HCT116 (cell line): ENCODE results near the gene SECISBP2L. TPM values are rescaled to one million over a fixed set of nuclear protein-coding genes. Genes with fewer than 3 reads are reported as not detected.

Source experiments
- ATAC-seq: fragments of 200-7000 bp; cut with Tn5 transposase; 2 replicates; pipeline ENCODE4 v1.9.1; 2020; ENCODE audit warnings: mild to moderate bottlenecking, moderate library complexity
- BruUV-seq: library from RNA; stranded (reverse); fragments of 400-500 nt; replicated peaks from 2 replicates; lab custom pipeline; 2021; lab: Mats Ljungman, UMichigan
- CTCF ChIA-PET: fragments of 300-600 bp; sonication (Branson Sonifier 250); formaldehyde crosslinking; loops from one replicate; lab custom pipeline; 2021; ENCODE audit warnings: antibody characterized with exemption; lab: Charles Lee
- POLR2A ChIA-PET: fragments of 300-600, 350-600 bp; sonication (Branson Sonifier 250); formaldehyde crosslinking; loops from one replicate; lab custom pipeline; 2021; ENCODE audit warnings: antibody characterized with exemption; lab: Charles Lee
- RAD21 ChIA-PET, 2 experiments: fragments of 300-600 bp; sonication (Branson Sonifier 250); formaldehyde crosslinking; loops; one replicate each; lab custom pipeline; 2023; ENCODE audit warnings: low total read pairs in 2 of 2; ENCODE audit not compliant: uncharacterized antibody in 2 of 2, unreplicated experiment in 2 of 2, low non-redundant PET in 1 of 2; lab: Charles Lee
- DNase-seq: peaks from one replicate; pipeline ENCODE4 v3.0.0-alpha.2; 2010; ENCODE audit warnings: low read depth, low spot score
- H2AFZ ChIP-seq: fragments of 200-600 bp; shearing (Covaris generic), sonication (generic); 2 replicates; pipeline ENCODE4 v1.6.1; 2017; ENCODE audit warnings: low read depth, mixed run types, mixed read lengths, antibody characterized with exemption, low read length; ENCODE audit not compliant: poor library complexity, severe bottlenecking
- H3K27ac ChIP-seq: 2 replicates; pipeline ENCODE4 v1.5.1; 2012; ENCODE audit warnings: low read depth, low read length
- H3K27me3 ChIP-seq: fragments of 200-600 bp; sonication (generic); 2 replicates; pipeline ENCODE4 v1.6.1; 2016; ENCODE audit warnings: mixed run types, low read length, mixed read lengths; ENCODE audit not compliant: insufficient read depth
- H3K36me3 ChIP-seq, 2 experiments: fragments of 200-500 bp in 1 of 2; fragments of 200-600 bp in 1 of 2; sonication (Bioruptor generic) in 1 of 2; sonication (generic) in 1 of 2; 2 replicates each; pipeline versions ENCODE4 v1.5.1 to v1.6.1; 2014 to 2016; ENCODE audit warnings: low read length in 2 of 2, inconsistent platforms in 1 of 2, mixed read lengths in 1 of 2, mixed run types in 1 of 2; ENCODE audit not compliant: insufficient read depth in 2 of 2, control insufficient read depth in 1 of 2
- H3K4me1 ChIP-seq, 2 experiments: fragments of 200-600 bp in 1 of 2; sonication (generic) in 1 of 2; 2 replicates each; pipeline versions ENCODE4 v1.5.1 to v1.6.1; 2012 to 2017; ENCODE audit warnings: low read length in 2 of 2, inconsistent platforms in 1 of 2, mild to moderate bottlenecking in 1 of 2, mixed read lengths in 1 of 2, mixed run types in 1 of 2, moderate library complexity in 1 of 2; ENCODE audit not compliant: insufficient read depth in 2 of 2, control insufficient read depth in 1 of 2
- H3K4me2 ChIP-seq: fragments of 200-600 bp; sonication (generic); 2 replicates; pipeline ENCODE4 v1.6.1; 2017; ENCODE audit warnings: mixed run types, low read length, mixed read lengths
- H3K4me3 ChIP-seq, 2 experiments: fragments of 200-600 bp in 1 of 2; sonication (generic) in 1 of 2; replicated peaks in 1 of 2; 2 replicates each; pipeline ENCODE4 v1.5.1; 2011 to 2016; ENCODE audit warnings: low read length in 2 of 2, control low read depth in 1 of 2, low read depth in 1 of 2, mild to moderate bottlenecking in 1 of 2, mixed read lengths in 1 of 2, mixed run types in 1 of 2
- H3K79me2 ChIP-seq: fragments of 200-600 bp; sonication (generic); 2 replicates; pipeline ENCODE4 v1.6.1; 2017; ENCODE audit warnings: mild to moderate bottlenecking, mixed run types, low read length, moderate library complexity, mixed read lengths; ENCODE audit not compliant: insufficient read depth
- H3K9ac ChIP-seq: fragments of 200-600 bp; sonication (generic); 2 replicates; pipeline ENCODE4 v1.6.1; 2016; ENCODE audit warnings: low read length, mixed read lengths
- H3K9me2 ChIP-seq: fragments of 200-600 bp; sonication (generic), shearing (Covaris generic); 2 replicates; pipeline ENCODE4 v1.6.1; 2017; ENCODE audit warnings: mixed run types, mild to moderate bottlenecking, moderate library complexity; ENCODE audit not compliant: insufficient read depth
- H3K9me3 ChIP-seq, 2 experiments: fragments of 200-500 bp in 1 of 2; fragments of 200-600 bp in 1 of 2; sonication (Bioruptor generic) in 1 of 2; sonication (generic) in 1 of 2; 2 replicates each; pipeline ENCODE4 v1.6.1; 2014 to 2017; ENCODE audit warnings: low read length in 2 of 2, mixed read lengths in 2 of 2, inconsistent platforms in 1 of 2, low read depth in 1 of 2, mild to moderate bottlenecking in 1 of 2, mixed run types in 1 of 2, moderate library complexity in 1 of 2; ENCODE audit not compliant: control insufficient read depth in 1 of 2, insufficient read depth in 1 of 2
- H4K20me1 ChIP-seq: fragments of 200-600 bp; sonication (generic), shearing (Covaris generic); 2 replicates; pipeline ENCODE4 v1.6.1; 2017; ENCODE audit warnings: mixed run types, mild to moderate bottlenecking, moderate library complexity; ENCODE audit not compliant: insufficient read depth
- CBX3 ChIP-seq: IDR thresholded peaks from 2 replicates; pipeline ENCODE4 v1.6.1; 2012; ENCODE audit warnings: low read depth
- CTCF ChIP-seq, 3 experiments: fragments of 200-600 bp in 1 of 3; sonication (generic) in 1 of 3; IDR thresholded peaks in 2 of 3; conservative IDR thresholded peaks in 1 of 3; 2 replicates each; pipeline ENCODE4 v1.5.1; 2012 to 2017; ENCODE audit warnings: low read depth in 2 of 3, low read length in 2 of 3, antibody characterized with exemption in 1 of 3, borderline replicate concordance in 1 of 3, control low read depth in 1 of 3, mild to moderate bottlenecking in 1 of 3, mixed read lengths in 1 of 3, mixed run types in 1 of 3, moderate library complexity in 1 of 3; ENCODE audit not compliant: insufficient read depth in 1 of 3
- EZH2 ChIP-seq: fragments of 200-600 bp; sonication (generic); IDR thresholded peaks from 2 replicates; pipeline ENCODE4 v1.6.1; 2017; ENCODE audit warnings: antibody characterized with exemption, mixed run types
- EZH2phosphoT487 ChIP-seq: fragments of 200-600 bp; IDR thresholded peaks from 2 replicates; pipeline ENCODE4 v1.6.1; 2018; ENCODE audit warnings: antibody characterized with exemption, borderline replicate concordance
- FOSL1 ChIP-seq: IDR thresholded peaks from 2 replicates; pipeline ENCODE4 v1.6.1; 2012; ENCODE audit warnings: low read depth
- MAX ChIP-seq: IDR thresholded peaks from 2 replicates; pipeline ENCODE4 v1.6.1; 2012
- POLR2AphosphoS5 ChIP-seq: IDR thresholded peaks from 2 replicates; pipeline ENCODE4 v1.6.1; 2011; ENCODE audit warnings: mild to moderate bottlenecking, low read depth, low read length, moderate library complexity
- RAD21 ChIP-seq: IDR thresholded peaks from 2 replicates; pipeline ENCODE4 v1.6.1; 2012; ENCODE audit warnings: low read depth, mild to moderate bottlenecking
- SIN3A ChIP-seq: IDR thresholded peaks from 2 replicates; pipeline ENCODE4 v1.6.1; 2012; ENCODE audit warnings: low read depth
- SRF ChIP-seq: IDR thresholded peaks from 2 replicates; pipeline ENCODE4 v1.6.1; 2012; ENCODE audit warnings: low read depth
- YY1 ChIP-seq: IDR thresholded peaks from 2 replicates; pipeline ENCODE4 v1.6.1; 2011; ENCODE audit warnings: low read length, low read depth, moderate library complexity, mild to moderate bottlenecking; ENCODE audit not compliant: insufficient replicate concordance; ENCODE audit errors: extremely low read depth
- ZBTB33 ChIP-seq: IDR thresholded peaks from 2 replicates; pipeline ENCODE4 v1.6.1; 2011; ENCODE audit warnings: mild to moderate bottlenecking, low read length, moderate library complexity; ENCODE audit not compliant: insufficient replicate concordance; ENCODE audit errors: extremely low read depth
- ZFX ChIP-seq: fragments of 450-650 bp; IDR thresholded peaks from 2 replicates; pipeline ENCODE4 v1.6.1; 2017
- intact Hi-C: fragments of 100-400 bp; cut with micrococcal nuclease; formaldehyde crosslinking; loops from 2 replicates; pipeline ENCODE4 v1.10.0; 2022
- total RNA-seq: library from RNA; stranded (reverse); gene quantifications from one replicate; pipeline ENCODE4 v1.2.1, GENCODE V29; 2021; ENCODE audit not compliant: unreplicated experiment

SECISBP2L gene
- total RNA-seq, 1 experiment from 2014 or later: 22.9 TPM

GRCh38 chr15:49052662-49053061 is 6.4 kb upstream of the SECISBP2L start:
- intact Hi-C loops: no loop called here
- H3K4me3 ChIP-seq: no peak overlapping the region
- ATAC-seq (no peak), DNase-seq (no peak)
- no peaks in the 10 kb centered on the region for H3K4me1 ChIP-seq
- CTCF ChIA-PET: no interaction called here
- no peaks in the 10 kb centered on the region for H3K79me2 ChIP-seq
- H3K9me3 ChIP-seq: no peaks in the 10 kb centered on the region
- no peaks in the 10 kb centered on the region for H4K20me1 ChIP-seq
- no TSS peak for BruUV-seq
- no peaks in the 10 kb centered on the region for H3K9me2 ChIP-seq
- H3K4me2 ChIP-seq: no peak overlapping the region
- no peak overlapping the region for H3K27ac ChIP-seq
- RAD21 ChIA-PET: no interaction called here
- H3K27me3 ChIP-seq: no peaks in the 10 kb centered on the region
- no peak overlapping the region for H2AFZ ChIP-seq
- POLR2A ChIA-PET: no interaction called here
- no peak for TF ChIP-seq EZH2phosphoT487
- no peak for TF ChIP-seq CBX3
- no peak for TF ChIP-seq EZH2
- no peak for TF ChIP-seq SIN3A
- no peak for TF ChIP-seq POLR2AphosphoS5
- H3K9ac ChIP-seq: no peak overlapping the region
- no peaks in the 10 kb centered on the region for H3K36me3 ChIP-seq

GRCh38 chr15:49047456-49047855 is 1.2 kb upstream of the SECISBP2L start:
- Histone ChIP-seq H4K20me1 (no peaks in the 10 kb centered on the region), H3K27me3 (no peaks in the 10 kb centered on the region), H3K9me3 (no peaks in the 10 kb centered on the region), H3K79me2 (peaks cover 34% of the 10 kb centered on the region), H3K9ac (no peak overlapping the region), H2AFZ (peak overlapping the region; percentile 95), H3K36me3 (no peaks in the 10 kb centered on the region; a peak in 1 of 4 replicates), H3K4me3 (no peak overlapping the region), H3K9me2 (no peaks in the 10 kb centered on the region), H3K4me2 (no peak overlapping the region), H3K4me1 (peaks cover 11 to 17% of the 10 kb centered on the region in 2 experiments; a peak in 3 of 4 replicates), H3K27ac (peak overlapping the region; percentile 64; the same call in 1 of the 2 replicates)
- ATAC-seq (no peak), DNase-seq (no peak)
- intact Hi-C loops: loop anchor here (5.0 kb wide), 2 partner anchors 90 to 180 kb away; no protein-coding TSS in a partner anchor
- ChIA-PET CTCF (interaction anchor here (2.7 kb wide), 1 partner anchor 72 kb away, joined by 14 read pairs; no protein-coding TSS in a partner anchor), RAD21 (no interaction called here), POLR2A (interaction anchor here (1.3 to 1.5 kb wide), 2 partner anchors 9 to 10 kb away, joined by 3 to 5 read pairs; no protein-coding TSS in a partner anchor)
- BruUV-seq: no TSS peak
- TF ChIP-seq RAD21 (no peak), SRF (no peak), ZFX (no peak), CTCF (IDR thresholded peaks at IDR 0.05 in 2 of 3, conservative IDR thresholded peaks at IDR 0.05 in 1 of 3; ENCODE audit: borderline replicate concordance in 1 of 3, insufficient read depth in 1 of 3, low read depth in 2 of 3, low read length in 2 of 3) (no peak), YY1 (no peak), ZBTB33 (no peak), MAX (no peak), FOSL1 (no peak)
